ENCODE results near the gene SNAP47. TPM values are rescaled to one million over a fixed set of nuclear protein-coding genes. Genes with fewer than 3 reads are reported as not detected.

The SNAP47 gene
- total and polyA plus RNA-seq, 9 of the 15 experiments (the other 6 are each of a cell fraction or from before 2014, with no cell fraction given), result 2.5 to 41.3 (median 32.6) TPM

- Histone ChIP-seq H3K9me1 (ENCODE audit: control insufficient read depth, insufficient read depth, low read length) (no peaks in the 10 kb centered on the region), H3K4me3 (peak overlapping the region; percentile 100), H3K9ac (ENCODE audit: insufficient read depth in 1 of 2, low read depth in 2 of 2, low read length in 2 of 2) (peak overlapping the region; percentile 88 to 91), H3K27me3 (ENCODE audit: control insufficient read depth in 2 of 2, insufficient read depth in 2 of 2, low read length in 2 of 2) (no peaks in the 10 kb centered on the region), H3K27ac (ENCODE audit: extremely low read depth, low read depth, low read length) (peak overlapping the region; percentile 81), H4K20me1 (replicated peaks; ENCODE audit: control insufficient read depth, insufficient read depth, low read length) (peaks cover 17% of the 10 kb centered on the region), H3K79me2 (ENCODE audit: control insufficient read depth, insufficient read depth, low read length) (peaks cover 63% of the 10 kb centered on the region), H3K4me1 (replicated peaks in 1 of 2; ENCODE audit: control insufficient read depth in 2 of 2, insufficient read depth in 2 of 2, low read length in 2 of 2) (peaks cover 4 to 64% of the 10 kb centered on the region in 2 experiments; a peak in 4 of 5 replicates), H3K36me3 (ENCODE audit: control insufficient read depth, insufficient read depth, low read length) (peaks cover 35% of the 10 kb centered on the region; the same call in 2 of the 3 replicates), H3K4me2 (ENCODE audit: insufficient read depth, low read length) (peak overlapping the region; percentile 100), H2AFZ (ENCODE audit: low read depth, low read length) (peak overlapping the region; percentile 97), H3K9me3 (replicated peaks; ENCODE audit: control insufficient read depth, insufficient read depth, low read depth, low read length) (no peaks in the 10 kb centered on the region)
- in situ Hi-C loops (cut with MboI), result no loop called here
- peak in 1 of 4 experiments; percentile 30 for DNase-seq (ENCODE audit: extremely low read depth in 1 of 4, low spot score in 3 of 4)
- TF ChIP-seq BHLHE40 (IDR thresholded peaks at IDR 0.05; ENCODE audit: low read length) (no peak), USF2 (CRISPR knock-in tag; IDR thresholded peaks at IDR 0.05) (0 out of 2 replicates have a peak, but pooled peaks have one; percentile 1), MXI1 (IDR thresholded peaks at IDR 0.05; ENCODE audit: low read depth, low read length) (0 out of 2 replicates have a peak, but pooled peaks have one; percentile 28)
- WGBS (ENCODE audit: insufficient coverage, low coverage, missing lambda C conversion rate), result 2% methylated on average over 10 of the region's 10 CpGs
- peak; percentile 7 for ATAC-seq
- ChIA-PET CTCF (ENCODE audit: low intra/inter-chr PET ratio) (no interaction called here), POLR2A (interaction anchor here (0.6 to 1.0 kb wide), 4 partner anchors 9 to 348 kb away, joined by 3 read pairs; no protein-coding TSS in a partner anchor)
- no TSS peak for BruUV-seq (replicated peaks)
- FAIRE-seq, result peak; percentile 40
- intact Hi-C loops (cut with micrococcal nuclease), result no loop called here
These were observed 734 bp upstream of the SNAP47 start for GRCh38 chr1:227734546-227734855.
